H9 (cell line): ENCODE measurements around the gene S1PR4. TPM values are rescaled to one million over a fixed set of nuclear protein-coding genes. Genes with fewer than 3 reads are reported as not detected.
"Not testable (repeated sequence)": the region's sequence is repeated elsewhere in the genome, so short reads cannot be mapped to it uniquely, and the experiment has no call there.

ENCODE experiments used
- DNase-seq: peaks from one replicate; pipeline ENCODE4 v3.0.0-alpha.2; 2017
- H2AFZ ChIP-seq: one replicate; pipeline ENCODE4 v1.6.1; 2013; ENCODE audit warnings: mild to moderate bottlenecking, low read length, control low read depth, moderate library complexity
- H2AK5ac ChIP-seq: 2 replicates; pipeline ENCODE4 v1.6.1; 2013; ENCODE audit warnings: low read length, control low read depth, mixed read lengths; ENCODE audit not compliant: insufficient read length
- H2BK120ac ChIP-seq: one replicate; pipeline ENCODE4 v1.6.1; 2013; ENCODE audit warnings: low read depth, mild to moderate bottlenecking, low read length, control low read depth, inconsistent platforms; ENCODE audit not compliant: poor library complexity, severe bottlenecking
- H2BK12ac ChIP-seq: 2 replicates; pipeline ENCODE4 v1.6.1; 2013; ENCODE audit warnings: low read length, control low read depth, mixed read lengths, low read depth; ENCODE audit not compliant: insufficient read length
- H2BK15ac ChIP-seq: 2 replicates; pipeline ENCODE4 v1.6.1; 2013; ENCODE audit warnings: low read depth, low read length, control low read depth
- H2BK20ac ChIP-seq: one replicate; pipeline ENCODE4 v1.6.1; 2013; ENCODE audit warnings: low read depth, mild to moderate bottlenecking, low read length, control low read depth, inconsistent platforms; ENCODE audit not compliant: poor library complexity, severe bottlenecking
- H2BK5ac ChIP-seq: 2 replicates; pipeline ENCODE4 v1.6.1; 2013; ENCODE audit warnings: low read length, control low read depth, mixed read lengths; ENCODE audit not compliant: insufficient read length
- H3K14ac ChIP-seq: 2 replicates; pipeline ENCODE4 v1.6.1; 2013; ENCODE audit warnings: low read length, control low read depth; ENCODE audit not compliant: insufficient read depth
- H3K18ac ChIP-seq: 2 replicates; pipeline ENCODE4 v1.6.1; 2013; ENCODE audit warnings: low read depth, mild to moderate bottlenecking, mixed read lengths, low read length, control low read depth; ENCODE audit not compliant: insufficient read length
- H3K23ac ChIP-seq: 2 replicates; pipeline ENCODE4 v1.6.1; 2013; ENCODE audit warnings: low read length, control low read depth, mixed read lengths, low read depth; ENCODE audit not compliant: insufficient read length
- H3K23me2 ChIP-seq: 2 replicates; pipeline ENCODE4 v1.6.1; 2013; ENCODE audit warnings: low read depth, mild to moderate bottlenecking, mixed read lengths, low read length, control low read depth; ENCODE audit not compliant: insufficient read length, poor library complexity, severe bottlenecking
- H3K27ac ChIP-seq: 2 replicates; pipeline ENCODE4 v1.5.1; 2013; ENCODE audit warnings: low read length, control low read depth, mixed read lengths, low read depth; ENCODE audit not compliant: insufficient read length
- H3K27me3 ChIP-seq: 2 replicates; pipeline ENCODE4 v1.6.1; 2013; ENCODE audit warnings: low read length, control low read depth, inconsistent platforms; ENCODE audit not compliant: insufficient read depth
- H3K4ac ChIP-seq: 2 replicates; pipeline ENCODE4 v1.6.1; 2013; ENCODE audit warnings: low read depth, mild to moderate bottlenecking, control low read depth, inconsistent platforms, low read length, moderate library complexity
- H3K4me1 ChIP-seq: 2 replicates; pipeline ENCODE4 v1.6.1; 2013; ENCODE audit warnings: low read length, control low read depth, inconsistent platforms; ENCODE audit not compliant: insufficient read depth
- H3K4me2 ChIP-seq: 2 replicates; pipeline ENCODE4 v1.6.1; 2013; ENCODE audit warnings: low read length, control low read depth, mixed read lengths; ENCODE audit not compliant: insufficient read length, insufficient read depth
- H3K56ac ChIP-seq: 2 replicates; pipeline ENCODE4 v1.6.1; 2013; ENCODE audit warnings: low read depth, mild to moderate bottlenecking, mixed read lengths, low read length, control low read depth; ENCODE audit not compliant: insufficient read length
- H3K79me1 ChIP-seq: 2 replicates; pipeline ENCODE4 v1.6.1; 2013; ENCODE audit warnings: low read depth, mild to moderate bottlenecking, moderate library complexity, low read length, control low read depth, inconsistent platforms; ENCODE audit not compliant: insufficient read depth, poor library complexity, severe bottlenecking
- H3K79me2 ChIP-seq: 2 replicates; pipeline ENCODE4 v1.6.1; 2013; ENCODE audit warnings: low read length, control low read depth, inconsistent platforms; ENCODE audit not compliant: insufficient read depth
- H3K9ac ChIP-seq: 2 replicates; pipeline ENCODE4 v1.6.1; 2013; ENCODE audit warnings: low read length, control low read depth, mixed read lengths; ENCODE audit not compliant: insufficient read length; ENCODE audit errors: extremely low read depth
- H3K9me3 ChIP-seq: one replicate; pipeline ENCODE4 v1.6.1; 2013; ENCODE audit warnings: low read depth, low read length, inconsistent platforms; ENCODE audit not compliant: control insufficient read depth
- H3T11ph ChIP-seq: one replicate; pipeline ENCODE4 v1.6.1; 2013; ENCODE audit warnings: mild to moderate bottlenecking, low read length, control low read depth, inconsistent platforms
- H4K20me1 ChIP-seq: one replicate; pipeline ENCODE4 v1.6.1; 2013; ENCODE audit not compliant: control insufficient read depth, insufficient read length, insufficient read depth
- H4K5ac ChIP-seq: 2 replicates; pipeline ENCODE4 v1.6.1; 2013; ENCODE audit warnings: low read depth, mild to moderate bottlenecking, mixed read lengths, low read length, control low read depth; ENCODE audit not compliant: insufficient read length
- H4K8ac ChIP-seq: replicated peaks from 2 replicates; pipeline ENCODE4 v1.6.1; 2013; ENCODE audit warnings: low read length, control low read depth, mixed read lengths, low read depth; ENCODE audit not compliant: insufficient read length
- H4K91ac ChIP-seq: 2 replicates; pipeline ENCODE4 v1.6.1; 2013; ENCODE audit warnings: low read depth, mild to moderate bottlenecking, moderate library complexity, mixed read lengths, low read length, control low read depth; ENCODE audit not compliant: insufficient read length
- H3K27ac Mint-ChIP-seq, 3 experiments: 2 replicates in 2 of 3; 3 replicates in 1 of 3; pipeline ENCODE4 v1.8.0; 2020 to 2021; ENCODE audit warnings: mixed read lengths in 3 of 3, mild to moderate bottlenecking in 1 of 3, moderate library complexity in 1 of 3
- H3K27me3 Mint-ChIP-seq: 2 replicates; pipeline ENCODE4 v1.8.0; 2021; ENCODE audit warnings: low read depth, mild to moderate bottlenecking, moderate library complexity, mixed read lengths
- H3K36me3 Mint-ChIP-seq, 3 experiments: 2 replicates in 2 of 3; 3 replicates in 1 of 3; pipeline ENCODE4 v1.8.0; 2020 to 2021; ENCODE audit warnings: low read depth in 3 of 3, mixed read lengths in 3 of 3; ENCODE audit not compliant: insufficient read depth in 1 of 3
- H3K4me1 Mint-ChIP-seq, 2 experiments: 2 replicates each; pipeline ENCODE4 v1.8.0; 2020; ENCODE audit warnings: mixed read lengths in 2 of 2
- H3K4me3 Mint-ChIP-seq, 2 experiments: 2 replicates in 1 of 2; 3 replicates in 1 of 2; pipeline ENCODE4 v1.8.0; 2020 to 2021; ENCODE audit warnings: mild to moderate bottlenecking in 2 of 2, mixed read lengths in 2 of 2, moderate library complexity in 1 of 2
- H3K9me3 Mint-ChIP-seq, 2 experiments: 2 replicates in 1 of 2; 3 replicates in 1 of 2; pipeline ENCODE4 v1.8.0; 2020; ENCODE audit warnings: mild to moderate bottlenecking in 2 of 2, mixed read lengths in 2 of 2, moderate library complexity in 1 of 2
- WGBS: extraction: QIAGEN DNeasy Blood & Tissue Kit; methylation state at CpG from one replicate; pipeline ENCODE4 v1.1.7; 2013; ENCODE audit warnings: missing lambda C conversion rate, low lambda C conversion rate, mixed read lengths; ENCODE audit not compliant: insufficient read length; ENCODE audit errors: extremely low coverage; 5-methylcytosine and 5-hydroxymethylcytosine counted together
- total RNA-seq: library from RNA; stranded (reverse); gene quantifications from 2 replicates; pipeline ENCODE4 v1.2.1, GENCODE V29; 2021
- TF ChIP-seq, protein P1 (sequence below): fragments of 200-600 bp; sonication (generic); conservative IDR thresholded peaks from 3 replicates; pipeline ENCODE4 v1.8.0; 2021; ENCODE audit warnings: antibody characterized with exemption, mild to moderate bottlenecking

The S1PR4 gene
- total RNA-seq, 1 experiment from 2014 or later: not detected

DNA sequence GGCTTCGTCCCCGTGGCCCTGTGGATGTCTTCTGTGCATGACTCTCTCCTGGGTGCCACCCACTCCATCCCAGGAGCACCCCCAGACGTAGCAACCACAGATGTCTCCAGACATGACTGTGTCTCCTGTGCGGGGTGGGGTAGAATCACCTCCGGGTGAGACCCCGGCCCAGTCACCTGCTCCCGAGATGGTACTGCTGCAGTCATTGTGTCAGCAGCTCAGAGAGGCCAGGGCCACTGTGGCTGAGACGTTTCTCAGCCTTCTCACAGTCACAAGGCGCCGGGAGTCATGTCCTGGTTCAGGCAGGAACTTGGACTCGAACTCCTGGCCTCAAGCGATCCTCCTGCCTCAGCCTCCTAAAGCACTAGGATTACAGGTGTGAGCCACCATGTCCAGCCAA is 23.8 kb downstream of the S1PR4 start:
- no CpG with 5 or more reads among the region's 12 CpGs for WGBS
- Mint-ChIP-seq H3K4me3 (no peak overlapping the region), H3K36me3 (peaks cover 2 to 29% (median 6%) of the 10 kb centered on the region in 3 experiments; a peak in 5 of 7 replicates)

DNA sequence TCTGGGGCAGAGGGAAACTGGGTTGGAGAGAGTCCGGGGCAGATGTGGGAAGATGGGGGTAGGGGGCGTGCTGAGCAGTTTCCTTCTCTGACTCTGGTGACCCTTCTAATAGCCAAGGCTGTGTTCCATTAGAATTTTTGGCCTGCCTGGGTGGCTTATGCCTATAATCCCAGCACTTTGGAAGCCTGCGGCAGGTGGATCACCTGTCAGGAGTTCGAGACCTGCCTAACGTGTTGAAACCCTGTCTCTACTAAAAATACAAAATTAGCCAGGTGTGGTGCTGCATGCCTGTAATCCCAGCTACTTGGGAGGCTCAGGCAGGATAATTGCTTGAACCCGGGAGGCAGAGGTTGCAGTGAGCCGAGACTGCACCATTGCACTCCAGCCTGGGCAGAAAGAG is 24.3 kb downstream of the S1PR4 start:
- H2BK15ac ChIP-seq, H4K20me1 ChIP-seq, H3K4me3 Mint-ChIP-seq, H3K27me3 ChIP-seq, H4K8ac ChIP-seq, H2AFZ ChIP-seq, H3K27ac ChIP-seq, H3K4ac ChIP-seq, H3K4me1 Mint-ChIP-seq, H3K23me2 ChIP-seq, H2BK5ac ChIP-seq, H2AK5ac ChIP-seq, H3K9me3 ChIP-seq, H3K18ac ChIP-seq, H3K23ac ChIP-seq, H3K79me2 ChIP-seq, H3K4me1 ChIP-seq, H3K79me1 ChIP-seq, H2BK120ac ChIP-seq, H2BK20ac ChIP-seq, H4K5ac ChIP-seq, DNase-seq, H3K9me3 Mint-ChIP-seq, H3K27me3 Mint-ChIP-seq, H3K14ac ChIP-seq, H3K56ac ChIP-seq, H2BK12ac ChIP-seq, H4K91ac ChIP-seq, H3K4me2 ChIP-seq, H3T11ph ChIP-seq, H3K9ac ChIP-seq: not testable (repeated sequence)
- Mint-ChIP-seq H3K36me3 (peaks cover 3 to 34% (median 11%) of the 10 kb centered on the region in 3 experiments; a peak in 6 of 7 replicates), H3K27ac (peak overlapping the region in 1 of 3 experiments; percentile 72; a peak in 1 of 7 replicates)
- WGBS: no CpG with 5 or more reads among the region's 7 CpGs

More for the DNA sequence above, 23.8 kb downstream of the S1PR4 start:
- Mint-ChIP-seq H3K9me3 (no peaks in the 10 kb centered on the region), H3K4me1 (no peaks in the 10 kb centered on the region), H3K27ac (no peak overlapping the region; a peak in 1 of 7 replicates), H3K27me3 (no peaks in the 10 kb centered on the region)
- Histone ChIP-seq H3K9me3 (no peaks in the 10 kb centered on the region), H3T11ph (no peak overlapping the region), H3K23ac (no peak overlapping the region), H3K79me2 (no peaks in the 10 kb centered on the region), H3K56ac (no peak overlapping the region), H4K20me1 (no peaks in the 10 kb centered on the region), H3K4me2 (no peak overlapping the region), H4K8ac (no peak overlapping the region), H3K79me1 (no peaks in the 10 kb centered on the region), H3K23me2 (no peaks in the 10 kb centered on the region), H2BK12ac (no peak overlapping the region), H2BK5ac (no peak overlapping the region), H3K9ac (no peak overlapping the region), H2AFZ (no peak overlapping the region), H2BK20ac (no peak overlapping the region), H3K14ac (no peak overlapping the region), H3K4me1 (no peaks in the 10 kb centered on the region), H2AK5ac (no peak overlapping the region), H3K27ac (no peak overlapping the region), H3K18ac (no peak overlapping the region), H2BK120ac (no peak overlapping the region), H4K91ac (no peak overlapping the region), H3K4ac (no peak overlapping the region), H2BK15ac (no peak overlapping the region), H3K27me3 (no peaks in the 10 kb centered on the region), H4K5ac (no peak overlapping the region)
- TF ChIP-seq, protein P1, sequence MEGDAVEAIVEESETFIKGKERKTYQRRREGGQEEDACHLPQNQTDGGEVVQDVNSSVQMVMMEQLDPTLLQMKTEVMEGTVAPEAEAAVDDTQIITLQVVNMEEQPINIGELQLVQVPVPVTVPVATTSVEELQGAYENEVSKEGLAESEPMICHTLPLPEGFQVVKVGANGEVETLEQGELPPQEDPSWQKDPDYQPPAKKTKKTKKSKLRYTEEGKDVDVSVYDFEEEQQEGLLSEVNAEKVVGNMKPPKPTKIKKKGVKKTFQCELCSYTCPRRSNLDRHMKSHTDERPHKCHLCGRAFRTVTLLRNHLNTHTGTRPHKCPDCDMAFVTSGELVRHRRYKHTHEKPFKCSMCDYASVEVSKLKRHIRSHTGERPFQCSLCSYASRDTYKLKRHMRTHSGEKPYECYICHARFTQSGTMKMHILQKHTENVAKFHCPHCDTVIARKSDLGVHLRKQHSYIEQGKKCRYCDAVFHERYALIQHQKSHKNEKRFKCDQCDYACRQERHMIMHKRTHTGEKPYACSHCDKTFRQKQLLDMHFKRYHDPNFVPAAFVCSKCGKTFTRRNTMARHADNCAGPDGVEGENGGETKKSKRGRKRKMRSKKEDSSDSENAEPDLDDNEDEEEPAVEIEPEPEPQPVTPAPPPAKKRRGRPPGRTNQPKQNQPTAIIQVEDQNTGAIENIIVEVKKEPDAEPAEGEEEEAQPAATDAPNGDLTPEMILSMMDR: no peak
- DNase-seq: no peak
